HG02623 (cell line): ENCODE results near the gene IFT25.

ENCODE experiments used
- ATAC-seq: cut with Tn5 transposase; IDR thresholded peaks from one replicate; pipeline ENCODE4 v1.9.1; 2021; ENCODE audit warnings: moderate library complexity; ENCODE audit not compliant: unreplicated experiment

IFT25 gene

GRCh38 chr1:53930932-53931331, 14.6 kb downstream of the IFT25 start:
- ATAC-seq: no peak

- no peak for ATAC-seq
These were observed 16.1 kb downstream of the IFT25 start for GRCh38 chr1:53929246-53929960.

GRCh38 chr1:53927376-53927881, 18.1 kb downstream of the IFT25 start:
- ATAC-seq: no peak

- ATAC-seq: no peak
These were observed 25.8 kb downstream of the IFT25 start for GRCh38 chr1:53919675-53920066.

GRCh38 chr1:53918343-53918742, 27.2 kb downstream of the IFT25 start:
- no peak for ATAC-seq

- ATAC-seq: no peak
These were observed 32.0 kb downstream of the IFT25 start for GRCh38 chr1:53913352-53914033.

GRCh38 chr1:53911442-53911841, 34.1 kb downstream of the IFT25 start:
- ATAC-seq: no peak

- ATAC-seq: no peak
These were observed 35.6 kb downstream of the IFT25 start for GRCh38 chr1:53909946-53910345.

- no peak for ATAC-seq
These were observed 39.4 kb downstream of the IFT25 start for GRCh38 chr1:53906121-53906520.

GRCh38 chr1:53905509-53905908, 40.0 kb downstream of the IFT25 start:
- no peak for ATAC-seq

GRCh38 chr1:53902235-53903138, 43.0 kb downstream of the IFT25 start:
- ATAC-seq: no peak

GRCh38 chr1:53899708-53900107, 45.8 kb downstream of the IFT25 start:
- no peak for ATAC-seq

- ATAC-seq: no peak
These were observed 46.3 kb downstream of the IFT25 start for GRCh38 chr1:53899206-53899628.

- ATAC-seq: no peak
These were observed 48.8 kb downstream of the IFT25 start for GRCh38 chr1:53896635-53897229.

- no peak for ATAC-seq
These were observed 50.1 kb downstream of the IFT25 start for GRCh38 chr1:53895421-53895820.

GRCh38 chr1:53894644-53895043, 50.9 kb downstream of the IFT25 start:
- no peak for ATAC-seq

GRCh38 chr1:53893999-53894636, 51.4 kb downstream of the IFT25 start, which contains the start of gene DIO1:
Gene DIO1 (plus strand): TSS chr1:53894187. CDS start chr1:53894211, 24 bp downstream.
- no peak for ATAC-seq

- no peak for ATAC-seq
These were observed 52.6 kb downstream of the IFT25 start for GRCh38 chr1:53892911-53893310.

GRCh38 chr1:53891678-53892077, 53.8 kb downstream of the IFT25 start:
- no peak for ATAC-seq

GRCh38 chr1:53891018-53891417, 54.5 kb downstream of the IFT25 start:
- no peak for ATAC-seq
